GM12865 (cell line): Measurements from ENCODE around the gene ADGRB3.

Experiments used
- DNase-seq: peaks from one replicate; pipeline ENCODE4 v3.0.0; 2010; ENCODE audit warnings: low read depth
- H3K4me3 ChIP-seq: 2 replicates; pipeline ENCODE4 v1.5.1; 2011; ENCODE audit warnings: mild to moderate bottlenecking, low read depth, low read length, control low read depth
- CTCF ChIP-seq: IDR thresholded peaks from 2 replicates; pipeline ENCODE4 v1.5.1; 2011; ENCODE audit warnings: low read length, control low read depth, low read depth, inconsistent platforms; ENCODE audit not compliant: insufficient read depth; ENCODE audit errors: missing control alignments

ADGRB3 gene

DNA sequence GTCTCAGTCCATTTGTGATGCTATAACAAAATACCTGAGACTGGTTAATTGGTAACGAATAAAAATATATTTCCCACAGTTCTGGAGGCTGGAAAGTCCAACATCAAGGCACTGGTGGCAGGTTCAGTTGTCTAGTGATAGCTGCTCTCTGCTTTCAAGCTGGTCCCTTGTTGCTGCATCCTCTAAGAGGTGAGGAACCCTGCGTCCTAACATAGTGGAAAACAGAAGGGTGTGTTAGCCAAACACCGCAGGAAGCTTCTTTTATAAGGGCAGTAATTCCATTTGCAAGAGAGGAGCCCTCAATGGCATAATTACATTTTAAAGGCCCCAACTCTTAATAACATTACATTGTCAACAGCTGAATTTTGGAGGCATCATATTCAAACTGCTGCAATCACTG lies 372.7 kb downstream of the ADGRB3 start:
- no peak for DNase-seq
- no peak overlapping the region for H3K4me3 ChIP-seq
- TF ChIP-seq CTCF, result no peak

DNA sequence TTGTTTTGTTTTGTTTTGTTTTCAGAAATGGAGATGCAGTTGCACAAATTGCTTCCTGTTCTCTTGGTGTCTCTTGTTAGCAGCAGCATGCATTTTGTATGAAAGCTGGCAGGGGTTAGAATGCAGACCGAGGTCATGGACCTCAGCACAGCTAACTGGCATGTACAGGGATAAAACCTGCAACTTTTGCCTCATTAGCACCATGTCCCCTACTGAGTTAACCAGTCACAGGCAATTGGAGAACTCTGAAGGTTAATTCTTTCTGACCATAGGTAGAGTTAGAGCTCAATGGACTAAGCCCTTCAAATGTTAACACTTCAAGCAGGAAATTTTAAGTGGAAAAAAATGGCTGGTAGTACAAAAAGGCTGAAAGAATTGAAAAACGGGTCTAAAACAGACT lies 377.1 kb downstream of the ADGRB3 start:
- H3K4me3 ChIP-seq, result no peak overlapping the region

GRCh38 chr6:69012876-69013275 lies 377.8 kb downstream of the ADGRB3 start:
- no peak overlapping the region for H3K4me3 ChIP-seq
- TF ChIP-seq CTCF, result no peak

More for the DNA sequence above, 377.1 kb downstream of the ADGRB3 start:
- no peak for DNase-seq
- no peak for TF ChIP-seq CTCF

GRCh38 chr6:69018906-69019305 lies 383.8 kb downstream of the ADGRB3 start:
- H3K4me3 ChIP-seq, result no peak overlapping the region
- DNase-seq, result no peak
- no peak for TF ChIP-seq CTCF

More at GRCh38 chr6:69012876-69013275, 377.8 kb downstream of the ADGRB3 start:
- DNase-seq, result no peak

DNA sequence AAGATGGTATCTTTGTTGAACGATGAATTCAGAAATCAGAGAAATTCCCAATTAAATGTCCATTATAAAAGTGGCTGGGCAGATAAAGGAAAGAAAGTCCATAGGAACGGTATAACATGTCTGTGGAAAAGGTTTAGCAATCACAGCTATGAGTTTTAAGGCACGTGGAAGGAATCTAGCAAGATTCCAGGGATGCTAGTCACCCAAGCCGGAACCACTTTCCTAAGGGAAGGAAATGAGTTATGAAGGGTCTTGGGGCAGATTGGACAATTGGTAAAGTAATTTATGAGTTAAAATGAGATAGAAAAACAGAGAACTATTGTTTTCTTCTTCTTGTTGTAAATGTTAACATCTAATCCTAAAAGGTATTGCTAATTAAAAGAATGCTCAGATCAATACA lies 384.8 kb downstream of the ADGRB3 start:
- H3K4me3 ChIP-seq, result no peak overlapping the region
- no peak for DNase-seq
- TF ChIP-seq CTCF, result no peak

GRCh38 chr6:69022993-69023392 lies 387.9 kb downstream of the ADGRB3 start:
- TF ChIP-seq CTCF, result no peak
- H3K4me3 ChIP-seq, result no peak overlapping the region

DNA sequence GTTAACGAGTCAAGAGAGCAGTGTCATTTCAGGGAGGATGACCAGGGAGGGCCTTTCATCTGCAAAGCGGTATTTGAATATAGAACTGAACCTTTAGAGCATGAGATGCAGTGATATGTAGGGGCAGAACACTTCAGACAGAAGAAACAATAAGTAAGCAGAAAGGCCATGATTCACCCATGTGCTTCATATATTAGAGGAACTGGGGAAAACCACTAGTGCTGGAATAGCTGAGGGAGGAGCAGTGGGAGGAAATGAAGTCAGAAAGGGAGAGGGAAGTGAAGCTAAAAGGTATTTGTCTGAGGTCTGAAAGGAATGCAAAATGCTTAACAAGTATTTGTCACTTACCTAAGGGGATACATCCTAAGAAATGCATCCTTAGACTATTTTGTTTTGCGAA lies 391.2 kb downstream of the ADGRB3 start:
- TF ChIP-seq CTCF, result no peak
- no peak for DNase-seq
- no peak overlapping the region for H3K4me3 ChIP-seq

More at GRCh38 chr6:69022993-69023392, 387.9 kb downstream of the ADGRB3 start:
- DNase-seq, result no peak
